Aorta (tissue), 5 donors: Measurements from ENCODE around the gene RAB29. TPM values are rescaled to one million over a fixed set of nuclear protein-coding genes. Genes with fewer than 3 reads are reported as not detected.
A peak's percentile ranks its signal among the peaks of the same experiment; 100 is the strongest.

Experiments used
- ATAC-seq: fragments of 200-7000 bp; cut with Tn5 transposase; one replicate; pipeline ENCODE4 v1.9.1; 2022; ENCODE audit warnings: moderate library complexity; ENCODE audit not compliant: low FRiP score
- DNase-seq, 2 donors: peaks; one replicate each; pipeline ENCODE4 v3.0.0-alpha.2; 2020
- H3K27ac ChIP-seq, 2 donors: one replicate each; pipeline ENCODE4 v1.5.1; 2013; ENCODE audit warnings: low read length in 2 of 2, mild to moderate bottlenecking in 2 of 2, moderate library complexity in 2 of 2, control low read depth in 1 of 2, inconsistent platforms in 1 of 2, low read depth in 1 of 2
- H3K27me3 ChIP-seq, 2 donors: one replicate each; pipeline ENCODE4 v1.6.1; 2013; ENCODE audit warnings: control low read depth in 1 of 2, low read length in 1 of 2, mild to moderate bottlenecking in 1 of 2, moderate library complexity in 1 of 2; ENCODE audit not compliant: insufficient read depth in 2 of 2, control insufficient read depth in 1 of 2
- H3K36me3 ChIP-seq, 2 donors: one replicate each; pipeline ENCODE4 v1.6.1; 2013; ENCODE audit warnings: control low read depth in 1 of 2, low read length in 1 of 2, mild to moderate bottlenecking in 1 of 2; ENCODE audit not compliant: insufficient read depth in 2 of 2, control insufficient read depth in 1 of 2
- H3K4me1 ChIP-seq, 2 donors: one replicate each; pipeline ENCODE4 v1.6.1; 2013; ENCODE audit warnings: low read length in 2 of 2, control low read depth in 1 of 2, mild to moderate bottlenecking in 1 of 2, moderate library complexity in 1 of 2; ENCODE audit not compliant: insufficient read depth in 2 of 2, control insufficient read depth in 1 of 2
- H3K4me3 ChIP-seq, 2 donors: one replicate each; pipeline ENCODE4 v1.5.1; 2013; ENCODE audit warnings: low read length in 2 of 2, control low read depth in 1 of 2, mild to moderate bottlenecking in 1 of 2
- H3K9me3 ChIP-seq: one replicate; pipeline ENCODE4 v1.6.1; 2013; ENCODE audit warnings: mild to moderate bottlenecking, low read length; ENCODE audit not compliant: control insufficient read depth
- WGBS, 2 donors: extraction: QIAGEN DNeasy Blood & Tissue Kit; methylation state at CpG; one replicate each; pipeline ENCODE4 v1.1.7; 2013; 5-methylcytosine and 5-hydroxymethylcytosine counted together
- intact Hi-C, 2 donors: fragments of 100-400 bp; cut with DNase I; formaldehyde crosslinking; loops; one replicate each; pipeline versions ENCODE4 v1.14.2 to v1.15.0; 2022
- polyA plus RNA-seq, 2 donors: library from polyadenylated mRNA; stranded (reverse); fragments of 200-250 nt; gene quantifications; one replicate each; pipeline ENCODE4 v1.2.3, GENCODE V29; 2013
- total RNA-seq, 2 donors: library from RNA; stranded (reverse); fragmentation: NEBNext Ultra II Directional; extraction: Animal tissue kit (Norgen Biotek cat#: 25700); gene quantifications; one replicate each; pipeline ENCODE4 v1.2.1, GENCODE V29; 2021
- donor health status: healthy with polysubstance abuse.
- donor health status: Bipolar disorder and iron deficiency.
- donor health status: DM: no; HTN: no; CAD: no.
- donor health status: DM: no; HTN: no; CAD: no.
- donor health status: DM: yes; HTN: yes; CAD: no.

RAB29 gene
- total and polyA plus RNA-seq, 4 donors, result 19.5 to 38.9 (median 32.0) TPM

GRCh38 chr1:205766038-205766437 is 9.2 kb downstream of the RAB29 start:
- Histone ChIP-seq H3K27ac (no peak overlapping the region), H3K9me3 (no peaks in the 10 kb centered on the region), H3K36me3 (no peaks in the 10 kb centered on the region), H3K4me3 (no peak overlapping the region), H3K27me3 (no peaks in the 10 kb centered on the region), H3K4me1 (no peaks in the 10 kb centered on the region)
- DNase-seq (no peak), ATAC-seq (no peak)
- 73 to 76% methylated on average over 5 of the region's 5 CpGs for WGBS, 2 donors
- intact Hi-C loops, result no loop called here

GRCh38 chr1:205764578-205764977 is 10.7 kb downstream of the RAB29 start:
- 60 to 73% methylated on average over 2 of the region's 2 CpGs for WGBS, 2 donors
- Histone ChIP-seq H3K4me3 (no peak overlapping the region), H3K9me3 (no peaks in the 10 kb centered on the region), H3K4me1 (no peaks in the 10 kb centered on the region), H3K36me3 (no peaks in the 10 kb centered on the region), H3K27ac (no peak overlapping the region), H3K27me3 (no peaks in the 10 kb centered on the region)
- intact Hi-C loops, result no loop called here
- no peak for DNase-seq
- ATAC-seq, result no peak

- ATAC-seq (no peak), DNase-seq (no peak)
- intact Hi-C loops, result no loop called here
These were observed 11.3 kb downstream of the RAB29 start for GRCh38 chr1:205763980-205764379.

GRCh38 chr1:205760606-205761005 is 14.7 kb downstream of the RAB29 start:
- ATAC-seq (no peak), DNase-seq (no peak)
- Histone ChIP-seq H3K27me3 (no peaks in the 10 kb centered on the region), H3K9me3 (no peaks in the 10 kb centered on the region), H3K4me3 (no peak overlapping the region), H3K36me3 (no peaks in the 10 kb centered on the region), H3K4me1 (no peaks in the 10 kb centered on the region), H3K27ac (no peak overlapping the region)
- 56% methylated on average over 3 of the region's 3 CpGs for WGBS, 2 donors
- intact Hi-C loops, result no loop called here

More at GRCh38 chr1:205763980-205764379, 11.3 kb downstream of the RAB29 start:
- Histone ChIP-seq H3K4me3 (no peak overlapping the region), H3K27ac (no peak overlapping the region), H3K9me3 (no peaks in the 10 kb centered on the region), H3K4me1 (no peaks in the 10 kb centered on the region), H3K36me3 (no peaks in the 10 kb centered on the region), H3K27me3 (no peaks in the 10 kb centered on the region)

GRCh38 chr1:205756552-205756951 is 18.7 kb downstream of the RAB29 start:
- DNase-seq (no peak), ATAC-seq (no peak)
- Histone ChIP-seq H3K36me3 (no peaks in the 10 kb centered on the region), H3K4me1 (no peaks in the 10 kb centered on the region), H3K4me3 (no peak overlapping the region), H3K27me3 (no peaks in the 10 kb centered on the region), H3K9me3 (no peaks in the 10 kb centered on the region), H3K27ac (no peak overlapping the region)
- intact Hi-C loops, result no loop called here
- WGBS, 2 donors, result 96 to 98% methylated on average over 3 of the region's 3 CpGs

GRCh38 chr1:205754857-205755256 is 20.4 kb downstream of the RAB29 start:
- H3K27ac ChIP-seq, result no peak overlapping the region
- no peaks in the 10 kb centered on the region for H3K4me1 ChIP-seq
- no peak overlapping the region for H3K4me3 ChIP-seq
- WGBS, 2 donors, result 73 to 81% methylated on average over 5 of the region's 5 CpGs
- intact Hi-C loops, result no loop called here
- ATAC-seq (no peak), DNase-seq (no peak)
- H3K27me3 ChIP-seq, result no peaks in the 10 kb centered on the region
- H3K9me3 ChIP-seq, result no peaks in the 10 kb centered on the region
- no peaks in the 10 kb centered on the region for H3K36me3 ChIP-seq

- Histone ChIP-seq H3K36me3 (no peaks in the 10 kb centered on the region), H3K27ac (no peak overlapping the region), H3K9me3 (no peaks in the 10 kb centered on the region), H3K4me3 (no peak overlapping the region), H3K4me1 (peaks cover 0 to 4% of the 10 kb centered on the region in 2 donors), H3K27me3 (no peaks in the 10 kb centered on the region)
- no peak for ATAC-seq
- intact Hi-C loops, result no loop called here
- 75 to 80% methylated on average over 13 of the region's 13 CpGs for WGBS, 2 donors
- DNase-seq, result no peak
These were observed 24.1 kb downstream of the RAB29 start for GRCh38 chr1:205751036-205751651.

- WGBS, 2 donors, result 0 to 1% methylated on average over 27 of the region's 27 CpGs
- Histone ChIP-seq H3K9me3 (no peaks in the 10 kb centered on the region), H3K4me3 (peak within 1 kb of the TSS; percentile 96 to 98), H3K4me1 (peaks cover 0 to 4% of the 10 kb centered on the region in 2 donors), H3K27ac (peak within 1 kb of the TSS; percentile 74 to 81), H3K36me3 (no peaks in the 10 kb centered on the region), H3K27me3 (no peaks in the 10 kb centered on the region)
- peak; percentile 98 to 99 for DNase-seq
- intact Hi-C loops, result loop anchor here in 1 of 2 donors (1.0 kb wide), 1 partner anchor 25 kb away; the partner anchor contains the start of gene RAB29
- ATAC-seq, result peak; percentile 94
These were observed 24.9 kb downstream of the RAB29 start, which contains the start of gene NUCKS1 for GRCh38 chr1:205750138-205751035. Gene NUCKS1 (minus strand): TSS chr1:205750182. CDS start chr1:205749973, 209 bp downstream.
